Panc1 (cell line): ENCODE measurements around the gene MYO5B. TPM values are rescaled to one million over a fixed set of nuclear protein-coding genes. Genes with fewer than 3 reads are reported as not detected.

ENCODE experiments used
- ATAC-seq: fragments of 200-7000 bp; cut with Tn5 transposase; 2 replicates; pipeline ENCODE4 v1.9.1; 2020; ENCODE audit warnings: mild to moderate bottlenecking, moderate library complexity
- BruUV-seq: library from RNA; stranded (reverse); fragments of 400-500 nt; replicated peaks from 2 replicates; lab custom pipeline; 2021; lab: Mats Ljungman, UMichigan
- CTCF ChIA-PET: fragments of 300-600 bp; sonication (Branson Sonifier 250); formaldehyde crosslinking; loops from one replicate; lab custom pipeline; 2022; ENCODE audit warnings: antibody characterized with exemption; lab: Charles Lee
- POLR2A ChIA-PET: fragments of 300-600 bp; sonication (Branson Sonifier 250); formaldehyde crosslinking; loops from one replicate; lab custom pipeline; 2022; ENCODE audit warnings: antibody characterized with exemption; lab: Charles Lee
- DNase-seq: peaks from one replicate; pipeline ENCODE4 v3.0.0-alpha.2; 2010; ENCODE audit warnings: low read depth, low spot score
- H3K27ac ChIP-seq: 2 replicates; pipeline ENCODE4 v1.5.1; 2011; ENCODE audit warnings: mild to moderate bottlenecking, low read length, inconsistent platforms
- H3K27me3 ChIP-seq: fragments of 200-500 bp; sonication (Bioruptor generic); 2 replicates; pipeline ENCODE4 v1.6.0; 2014; ENCODE audit warnings: low read length, inconsistent platforms; ENCODE audit not compliant: control insufficient read depth, insufficient read depth
- H3K36me3 ChIP-seq: fragments of 200-500 bp; sonication (Bioruptor generic); 2 replicates; pipeline ENCODE4 v1.5.1; 2014; ENCODE audit warnings: inconsistent platforms, mild to moderate bottlenecking, low read length, moderate library complexity; ENCODE audit not compliant: control insufficient read depth, insufficient read depth
- H3K4me1 ChIP-seq: 2 replicates; pipeline ENCODE4 v1.5.1; 2011; ENCODE audit warnings: inconsistent platforms, mild to moderate bottlenecking, low read length, moderate library complexity; ENCODE audit not compliant: control insufficient read depth, insufficient read depth
- H3K4me3 ChIP-seq, 2 experiments: 2 replicates each; pipeline ENCODE4 v1.5.1; 2011 to 2012; ENCODE audit warnings: low read depth in 2 of 2, low read length in 2 of 2, mild to moderate bottlenecking in 2 of 2, inconsistent platforms in 1 of 2, moderate library complexity in 1 of 2
- H3K9me3 ChIP-seq: fragments of 200-500 bp; sonication (Bioruptor generic); 2 replicates; pipeline ENCODE4 v1.5.1; 2014; ENCODE audit warnings: low read depth, mild to moderate bottlenecking, inconsistent platforms, low read length, moderate library complexity; ENCODE audit not compliant: control insufficient read depth, insufficient read depth
- POLR2AphosphoS5 ChIP-seq: IDR thresholded peaks from 2 replicates; pipeline ENCODE4 v1.6.1; 2012; ENCODE audit warnings: mild to moderate bottlenecking, low read depth, low read length, moderate library complexity
- REST ChIP-seq, 2 experiments: IDR thresholded peaks; 2 replicates each; pipeline ENCODE4 v1.6.1; 2011 to 2012; ENCODE audit warnings: low read depth in 2 of 2, control low read depth in 1 of 2, low read length in 1 of 2, mild to moderate bottlenecking in 1 of 2, moderate library complexity in 1 of 2; ENCODE audit not compliant: insufficient read depth in 1 of 2
- SIN3A ChIP-seq: IDR thresholded peaks from 2 replicates; pipeline ENCODE4 v1.6.1; 2012; ENCODE audit warnings: low read depth, mild to moderate bottlenecking, low read length, moderate library complexity, borderline replicate concordance; ENCODE audit not compliant: insufficient read depth
- TCF7L2 ChIP-seq: IDR thresholded peaks from 2 replicates; pipeline ENCODE4 v1.6.1; 2011; ENCODE audit warnings: mild to moderate bottlenecking, low read depth, low read length, inconsistent platforms
- in situ Hi-C: cut with HindIII; loops from 2 replicates; pipeline ENCODE4 v1.10.0; 2016; ENCODE audit warnings: low sequenced_read_pairs, low pct_unique_long_range_greater_than_20kb
- intact Hi-C: fragments of 100-400 bp; cut with micrococcal nuclease; formaldehyde crosslinking; loops from one replicate; pipeline ENCODE4 v1.10.0; 2022; ENCODE audit not compliant: unreplicated experiment
- total RNA-seq: library from RNA; stranded (reverse); gene quantifications from one replicate; pipeline ENCODE4 v1.2.1, GENCODE V29; 2021; ENCODE audit not compliant: unreplicated experiment
- TF ChIP-seq, protein P1 (sequence below): fragments of 450-650 bp; IDR thresholded peaks from 2 replicates; pipeline ENCODE4 v1.5.1; 2017; ENCODE audit warnings: mild to moderate bottlenecking

The MYO5B gene
- total RNA-seq, 1 experiment from 2014 or later: 0.31 TPM

DNA sequence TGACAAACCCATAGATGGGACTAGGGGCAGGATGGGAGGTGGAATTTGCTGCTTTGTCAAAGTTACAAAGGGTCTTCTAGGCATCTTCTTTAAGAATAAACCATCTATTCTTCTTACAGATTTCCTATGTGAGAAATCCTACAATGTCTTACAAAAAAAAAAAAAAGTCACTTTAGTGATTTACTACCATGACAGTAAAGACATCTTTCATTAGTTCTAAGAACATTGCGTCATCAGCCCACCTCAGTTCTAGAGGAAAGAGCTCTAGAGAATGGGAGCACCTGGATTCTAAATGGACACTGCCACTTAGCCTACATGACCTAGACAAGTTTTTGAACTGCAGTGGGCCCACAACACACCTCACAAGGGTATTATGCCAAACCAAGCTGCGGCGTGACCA, 172.0 kb downstream of the MYO5B start:
- no peaks in the 10 kb centered on the region for H3K4me1 ChIP-seq
- intact Hi-C loops: no loop called here
- no peak for TF ChIP-seq REST (IDR thresholded peaks at IDR 0.05; ENCODE audit: insufficient read depth in 1 of 2, low read depth in 2 of 2, low read length in 1 of 2)
- H3K9me3 ChIP-seq: no peaks in the 10 kb centered on the region
- no peaks in the 10 kb centered on the region for H3K27me3 ChIP-seq
- no peak overlapping the region for H3K27ac ChIP-seq
- no peaks in the 10 kb centered on the region for H3K36me3 ChIP-seq
- no peak for DNase-seq
- no peak for ATAC-seq
- in situ Hi-C loops: no loop called here
- ChIA-PET CTCF (no interaction called here), POLR2A (no interaction called here)
- no peak overlapping the region for H3K4me3 ChIP-seq
- no TSS peak for BruUV-seq

- H3K9me3 ChIP-seq: no peaks in the 10 kb centered on the region
- H3K36me3 ChIP-seq: no peaks in the 10 kb centered on the region
- ChIA-PET CTCF (no interaction called here), POLR2A (no interaction called here)
- intact Hi-C loops: loop anchor here (10.0 kb wide), 1 partner anchor 180 kb away; the partner anchor contains the start of gene MYO5B
- peaks cover 4% of the 10 kb centered on the region for H3K27me3 ChIP-seq
- DNase-seq: no peak
- TF ChIP-seq REST (IDR thresholded peaks at IDR 0.05; ENCODE audit: insufficient read depth in 1 of 2, low read depth in 2 of 2, low read length in 1 of 2): no peak
- no peak for TF ChIP-seq POLR2AphosphoS5
- TF ChIP-seq, protein P1, sequence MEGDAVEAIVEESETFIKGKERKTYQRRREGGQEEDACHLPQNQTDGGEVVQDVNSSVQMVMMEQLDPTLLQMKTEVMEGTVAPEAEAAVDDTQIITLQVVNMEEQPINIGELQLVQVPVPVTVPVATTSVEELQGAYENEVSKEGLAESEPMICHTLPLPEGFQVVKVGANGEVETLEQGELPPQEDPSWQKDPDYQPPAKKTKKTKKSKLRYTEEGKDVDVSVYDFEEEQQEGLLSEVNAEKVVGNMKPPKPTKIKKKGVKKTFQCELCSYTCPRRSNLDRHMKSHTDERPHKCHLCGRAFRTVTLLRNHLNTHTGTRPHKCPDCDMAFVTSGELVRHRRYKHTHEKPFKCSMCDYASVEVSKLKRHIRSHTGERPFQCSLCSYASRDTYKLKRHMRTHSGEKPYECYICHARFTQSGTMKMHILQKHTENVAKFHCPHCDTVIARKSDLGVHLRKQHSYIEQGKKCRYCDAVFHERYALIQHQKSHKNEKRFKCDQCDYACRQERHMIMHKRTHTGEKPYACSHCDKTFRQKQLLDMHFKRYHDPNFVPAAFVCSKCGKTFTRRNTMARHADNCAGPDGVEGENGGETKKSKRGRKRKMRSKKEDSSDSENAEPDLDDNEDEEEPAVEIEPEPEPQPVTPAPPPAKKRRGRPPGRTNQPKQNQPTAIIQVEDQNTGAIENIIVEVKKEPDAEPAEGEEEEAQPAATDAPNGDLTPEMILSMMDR: no peak
- no peak for TF ChIP-seq SIN3A
- TF ChIP-seq TCF7L2: no peak
- no peaks in the 10 kb centered on the region for H3K4me1 ChIP-seq
- no peak overlapping the region for H3K4me3 ChIP-seq
- no TSS peak for BruUV-seq
- no peak for ATAC-seq
- in situ Hi-C loops: no loop called here
- no peak overlapping the region for H3K27ac ChIP-seq
Observed at GRCh38 chr18:50014606-50015005, 180.3 kb downstream of the MYO5B start.
